ENCODE results near the gene FAM120A.

The FAM120A gene

DNA sequence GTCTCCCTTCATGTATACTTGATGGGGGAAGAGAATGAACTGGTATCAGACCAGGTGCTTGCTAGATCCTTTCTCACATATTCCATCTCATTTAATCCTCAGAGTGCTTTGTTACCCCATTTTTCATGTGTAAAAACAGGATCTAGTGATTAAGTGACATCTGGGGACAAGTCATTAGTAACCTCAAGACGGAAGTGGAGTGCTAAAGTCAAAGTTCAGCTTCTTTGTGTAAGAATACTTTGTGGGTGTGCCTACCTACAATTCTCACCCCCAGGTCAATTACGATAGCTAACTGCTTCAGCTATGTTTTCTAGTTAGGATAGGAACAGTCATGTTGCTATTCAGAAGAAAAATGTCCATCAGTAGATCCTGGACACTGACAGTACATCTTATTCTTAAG, 5.0 kb downstream of the FAM120A start:
- POLR2A ChIA-PET (ENCODE audit: low non-redundant PET), result no interaction called here

DNA sequence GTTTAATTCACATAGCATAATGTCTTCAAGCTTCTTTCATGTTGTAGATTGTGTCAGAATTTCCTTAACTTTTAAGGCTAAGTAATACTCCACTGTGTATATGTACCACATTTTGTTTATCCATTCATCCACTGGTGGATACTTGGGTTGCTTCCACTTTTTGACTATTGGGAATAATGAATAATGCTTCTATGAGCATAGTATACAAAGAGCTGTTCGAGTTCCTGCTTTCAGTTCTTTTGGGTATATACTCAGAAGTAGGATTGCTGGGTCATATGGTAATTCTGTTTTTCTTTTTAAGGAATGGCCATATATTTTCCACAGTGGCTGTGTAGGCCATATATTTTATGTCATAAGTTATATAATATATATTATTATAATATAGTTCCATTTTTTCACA, 5.5 kb downstream of the FAM120A start:
- TF ChIP-seq, protein P1, sequence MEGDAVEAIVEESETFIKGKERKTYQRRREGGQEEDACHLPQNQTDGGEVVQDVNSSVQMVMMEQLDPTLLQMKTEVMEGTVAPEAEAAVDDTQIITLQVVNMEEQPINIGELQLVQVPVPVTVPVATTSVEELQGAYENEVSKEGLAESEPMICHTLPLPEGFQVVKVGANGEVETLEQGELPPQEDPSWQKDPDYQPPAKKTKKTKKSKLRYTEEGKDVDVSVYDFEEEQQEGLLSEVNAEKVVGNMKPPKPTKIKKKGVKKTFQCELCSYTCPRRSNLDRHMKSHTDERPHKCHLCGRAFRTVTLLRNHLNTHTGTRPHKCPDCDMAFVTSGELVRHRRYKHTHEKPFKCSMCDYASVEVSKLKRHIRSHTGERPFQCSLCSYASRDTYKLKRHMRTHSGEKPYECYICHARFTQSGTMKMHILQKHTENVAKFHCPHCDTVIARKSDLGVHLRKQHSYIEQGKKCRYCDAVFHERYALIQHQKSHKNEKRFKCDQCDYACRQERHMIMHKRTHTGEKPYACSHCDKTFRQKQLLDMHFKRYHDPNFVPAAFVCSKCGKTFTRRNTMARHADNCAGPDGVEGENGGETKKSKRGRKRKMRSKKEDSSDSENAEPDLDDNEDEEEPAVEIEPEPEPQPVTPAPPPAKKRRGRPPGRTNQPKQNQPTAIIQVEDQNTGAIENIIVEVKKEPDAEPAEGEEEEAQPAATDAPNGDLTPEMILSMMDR (conservative IDR thresholded peaks at IDR 0.05; ENCODE audit: low read depth), result no peak
- ChIA-PET POLR2A (ENCODE audit: low non-redundant PET) (no interaction called here), CTCF (interaction anchor here (0.6 to 0.7 kb wide), 3 partner anchors 99 to 1508 kb away, joined by 3 to 9 read pairs (median 4); no protein-coding TSS in a partner anchor)
- no peak overlapping the region for H3K27ac ChIP-seq
- DNase-seq (ENCODE audit: low spot score), result no peak

More for the DNA sequence above, 5.0 kb downstream of the FAM120A start:
- no peak overlapping the region for H3K27ac ChIP-seq
- TF ChIP-seq, protein P1 (conservative IDR thresholded peaks at IDR 0.05; ENCODE audit: low read depth), result no peak
- DNase-seq (ENCODE audit: low spot score), result no peak
- CTCF ChIA-PET, result interaction anchor here (0.7 kb wide), 1 partner anchor 35 kb away, joined by 4 read pairs; no protein-coding TSS in a partner anchor

DNA sequence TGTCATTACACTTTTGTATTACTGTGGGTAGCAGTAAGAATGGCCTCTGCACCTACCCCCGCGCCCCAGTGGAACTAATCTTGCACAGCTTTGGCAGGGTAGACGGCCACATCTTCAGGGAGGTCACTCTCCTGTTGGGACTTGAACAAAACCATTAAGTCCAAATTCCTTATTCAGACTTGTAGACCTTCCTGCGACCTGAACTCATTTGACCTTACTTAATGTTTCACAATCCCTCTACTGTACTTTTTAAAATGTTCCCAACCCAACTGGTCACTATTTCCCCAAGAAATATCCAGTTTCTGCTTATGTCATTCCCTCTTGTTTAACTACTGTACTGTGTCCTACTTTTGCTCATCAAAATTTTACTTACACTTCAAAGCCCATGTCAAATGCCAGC, 7.2 kb downstream of the FAM120A start:
- peak; percentile 64 for DNase-seq (ENCODE audit: low spot score)

DNA sequence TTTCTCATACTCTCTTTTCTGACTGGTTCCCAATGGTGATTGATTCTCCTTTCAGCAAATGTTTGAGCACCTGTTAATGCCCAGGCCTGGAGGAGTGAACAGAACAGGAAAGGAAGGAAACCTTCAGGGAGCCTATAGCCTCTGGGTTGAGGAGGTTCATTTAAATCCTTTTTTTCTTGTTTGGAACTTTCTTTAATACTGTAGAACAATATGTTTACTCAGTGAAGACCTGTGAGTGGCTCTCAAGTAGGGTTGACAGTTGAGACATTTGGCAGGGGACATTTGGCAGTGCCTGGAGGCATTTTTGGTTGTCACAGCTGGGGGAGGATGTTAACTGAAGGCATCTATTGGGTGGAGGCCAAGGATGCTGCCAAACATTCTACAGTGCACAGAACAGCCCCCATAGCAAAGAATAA, 8.0 kb downstream of the FAM120A start:
- ChIA-PET POLR2A (ENCODE audit: low non-redundant PET) (no interaction called here), CTCF (interaction anchor here (0.6 to 0.8 kb wide), 2 partner anchors 668 to 801 kb away, joined by 3 to 4 read pairs; no protein-coding TSS in a partner anchor)
- TF ChIP-seq, protein P1 (conservative IDR thresholded peaks at IDR 0.05; ENCODE audit: low read depth), result no peak
- DNase-seq (ENCODE audit: low spot score), result no peak
- H3K27ac ChIP-seq, result no peak overlapping the region

More for the DNA sequence above, 7.2 kb downstream of the FAM120A start:
- no peak overlapping the region for H3K27ac ChIP-seq
- ChIA-PET POLR2A (ENCODE audit: low non-redundant PET) (no interaction called here), CTCF (interaction anchor here (0.6 kb wide), 1 partner anchor 24 kb away, joined by 3 read pairs; no protein-coding TSS in a partner anchor)
- TF ChIP-seq, protein P1 (conservative IDR thresholded peaks at IDR 0.05; ENCODE audit: low read depth), result no peak

DNA sequence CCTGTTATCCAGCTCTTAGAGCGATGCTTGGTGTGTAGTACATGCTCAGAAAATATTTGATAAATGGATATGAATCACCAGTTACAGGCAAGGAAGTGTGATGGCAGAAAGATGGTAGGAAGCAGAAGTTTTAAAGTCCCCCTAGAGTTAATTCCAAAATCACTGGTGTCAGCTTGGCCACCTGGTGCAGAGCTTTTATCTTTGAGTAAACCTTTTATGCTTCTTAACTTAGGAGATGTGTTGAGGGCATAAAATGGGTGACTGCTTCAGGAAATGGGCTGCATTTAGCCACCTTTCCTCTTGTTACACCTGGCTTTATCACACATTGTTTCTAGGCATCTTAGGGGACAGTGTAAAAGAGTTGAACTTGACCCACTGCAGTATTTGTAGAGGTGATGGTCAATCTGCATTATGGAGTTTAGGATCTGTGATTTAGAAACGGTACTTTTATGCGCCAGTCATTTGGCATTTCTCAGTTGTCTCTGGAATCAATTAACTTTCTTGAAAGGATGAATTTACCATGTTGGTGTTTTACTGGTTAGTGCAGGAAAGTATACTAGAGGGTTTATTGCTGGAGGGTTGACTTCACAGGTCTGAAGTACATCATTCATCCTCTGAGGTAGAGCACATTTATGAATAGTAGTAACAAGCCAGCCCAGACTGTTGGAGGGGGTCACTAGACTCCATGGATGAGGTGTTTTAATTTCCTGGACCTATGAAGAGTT, 9.4 kb downstream of the FAM120A start:
- TF ChIP-seq, protein P1 (conservative IDR thresholded peaks at IDR 0.05; ENCODE audit: low read depth), result no peak
- ChIA-PET CTCF (interaction anchor here (0.6 kb wide), 1 partner anchor 237 kb away, joined by 3 read pairs; no protein-coding TSS in a partner anchor), POLR2A (ENCODE audit: low non-redundant PET) (interaction anchor here (0.7 kb wide), 1 partner anchor 239 kb away, joined by 3 read pairs; no protein-coding TSS in a partner anchor)
- no peak overlapping the region for H3K27ac ChIP-seq
- DNase-seq (ENCODE audit: low spot score), result no peak

DNA sequence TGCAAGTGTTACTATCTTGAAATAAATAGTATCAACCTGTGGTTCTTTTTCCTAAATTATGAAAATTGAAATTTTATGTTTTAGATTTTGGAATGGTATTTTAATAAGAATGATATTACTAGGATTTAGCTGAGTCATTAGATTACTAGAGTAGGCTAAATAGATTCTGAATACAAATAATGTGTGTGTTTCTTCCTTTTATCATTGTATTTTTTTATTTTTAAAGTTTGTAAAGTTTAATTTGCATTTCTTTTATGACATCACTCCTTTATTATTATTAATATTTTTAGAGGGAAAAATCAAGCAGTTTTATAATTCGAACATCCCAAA, 9.9 kb downstream of the FAM120A start:
- H3K27ac ChIP-seq, result no peak overlapping the region
- ChIA-PET POLR2A (ENCODE audit: low non-redundant PET) (no interaction called here), CTCF (no interaction called here)
- no peak for DNase-seq (ENCODE audit: low spot score)
- TF ChIP-seq, protein P1 (conservative IDR thresholded peaks at IDR 0.05; ENCODE audit: low read depth), result no peak
